ENCODE data around the gene GINS3.

GINS3 gene

GRCh38 chr16:58426966-58427365 is 34.7 kb downstream of the GINS3 start:
- DNase-seq: no peak

DNA sequence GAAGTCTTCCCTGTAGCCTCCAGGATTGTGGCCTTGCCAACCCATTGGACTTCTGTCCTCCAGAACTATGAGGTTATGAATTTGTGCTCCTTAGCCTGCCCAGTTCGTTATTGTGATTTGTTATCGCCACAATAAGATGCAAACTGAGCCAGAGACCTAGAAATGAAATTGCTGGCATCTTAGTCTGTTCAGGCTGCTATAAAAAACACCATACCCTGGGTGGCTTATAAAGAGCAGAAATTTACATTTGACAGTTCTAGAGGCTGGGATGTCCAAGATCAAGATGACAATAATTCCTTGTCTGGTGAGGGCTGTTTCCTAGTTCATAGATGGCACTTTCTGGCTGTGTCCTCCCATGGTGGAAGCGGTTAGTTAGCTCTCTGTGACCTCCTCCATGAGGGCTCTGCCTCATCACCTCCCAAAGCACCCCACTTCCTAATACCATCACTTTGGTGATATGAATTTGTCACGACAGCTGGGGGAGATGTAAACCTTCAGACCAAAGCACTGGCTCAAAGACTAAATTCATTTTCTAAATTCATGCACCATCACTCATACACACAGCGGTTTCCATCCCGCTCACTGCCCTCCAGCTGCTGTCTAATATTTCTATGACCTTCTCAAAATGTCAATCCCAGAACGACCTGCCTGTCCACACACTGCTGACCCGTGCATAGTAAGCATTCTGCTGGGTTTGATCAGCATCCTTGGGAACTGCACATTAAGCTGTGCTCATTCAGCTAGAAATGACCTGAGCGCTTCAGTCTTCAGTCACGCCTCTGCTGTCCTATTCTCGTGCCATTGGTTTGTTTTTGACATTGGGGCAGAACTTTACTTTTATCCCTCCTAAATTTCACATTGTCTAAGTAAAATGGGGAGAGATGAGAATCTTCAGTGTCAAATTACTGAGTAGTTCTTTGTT is 36.6 kb downstream of the GINS3 start:
- no peak for DNase-seq

- DNase-seq: no peak
These were observed 38.4 kb downstream of the GINS3 start for GRCh38 chr16:58430718-58431117.

DNA sequence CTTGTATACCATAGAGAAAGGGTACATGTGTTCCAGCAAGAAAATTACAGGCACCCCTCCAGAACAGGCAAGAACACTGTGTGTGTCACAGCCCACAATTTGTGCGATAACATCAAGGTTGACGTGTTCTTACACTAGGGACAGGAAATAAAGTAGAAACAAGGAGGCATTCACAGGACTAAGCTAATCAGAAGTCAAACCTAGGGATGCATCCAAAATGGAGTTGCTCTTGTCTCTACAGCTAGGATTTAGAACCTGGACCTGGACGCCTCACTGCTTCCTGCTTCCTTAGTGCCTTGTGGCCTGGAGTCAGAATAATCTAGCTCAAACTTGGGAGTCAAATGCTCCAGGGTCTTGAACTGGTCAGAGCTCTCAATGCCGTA is 41.3 kb downstream of the GINS3 start:
- no peak for DNase-seq

DNA sequence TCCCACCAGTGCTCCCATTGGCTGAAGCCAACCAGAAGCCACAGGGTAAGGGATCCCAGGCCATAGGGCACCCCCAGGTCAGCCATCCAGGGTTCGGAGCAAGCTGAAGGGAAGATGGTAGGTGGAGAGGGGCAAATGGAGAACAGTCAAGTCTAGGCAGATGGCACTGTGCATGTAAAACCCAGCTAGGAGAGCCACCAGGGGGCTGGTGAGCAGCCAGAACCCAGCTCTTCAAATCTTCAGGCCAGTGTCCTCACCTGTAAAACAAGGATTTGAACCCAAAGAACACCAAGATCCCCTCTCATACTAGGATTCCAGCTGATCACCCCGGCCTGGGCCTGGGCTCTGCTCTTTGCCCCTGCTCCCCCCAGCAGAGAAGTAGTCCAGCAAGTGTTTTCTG is 43.5 kb downstream of the GINS3 start:
- no peak for DNase-seq

- DNase-seq: no peak
These were observed 47.9 kb downstream of the GINS3 start for GRCh38 chr16:58440131-58440530.

DNA sequence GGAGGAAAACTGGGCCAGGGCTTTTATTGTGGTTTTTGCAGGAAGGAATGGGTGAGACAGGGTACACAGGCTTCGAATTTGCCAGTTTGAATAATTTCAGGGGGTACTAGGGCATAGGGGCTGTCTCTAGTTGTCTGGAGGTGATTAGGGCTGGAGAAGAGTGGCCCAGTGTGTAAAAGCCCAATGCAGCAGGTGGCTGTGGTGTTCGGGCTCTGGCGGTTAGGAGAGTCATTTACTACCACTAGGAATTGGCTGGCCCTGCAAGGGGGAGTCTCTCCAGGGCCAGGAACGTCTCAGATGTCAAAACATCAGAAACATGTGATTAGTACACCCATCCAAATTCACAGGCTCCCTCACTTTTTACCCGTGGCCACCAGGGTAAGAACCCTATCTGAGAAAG is 50.3 kb downstream of the GINS3 start:
- no peak for DNase-seq

- DNase-seq: no peak
These were observed 51.5 kb downstream of the GINS3 start for GRCh38 chr16:58443783-58444182.

DNA sequence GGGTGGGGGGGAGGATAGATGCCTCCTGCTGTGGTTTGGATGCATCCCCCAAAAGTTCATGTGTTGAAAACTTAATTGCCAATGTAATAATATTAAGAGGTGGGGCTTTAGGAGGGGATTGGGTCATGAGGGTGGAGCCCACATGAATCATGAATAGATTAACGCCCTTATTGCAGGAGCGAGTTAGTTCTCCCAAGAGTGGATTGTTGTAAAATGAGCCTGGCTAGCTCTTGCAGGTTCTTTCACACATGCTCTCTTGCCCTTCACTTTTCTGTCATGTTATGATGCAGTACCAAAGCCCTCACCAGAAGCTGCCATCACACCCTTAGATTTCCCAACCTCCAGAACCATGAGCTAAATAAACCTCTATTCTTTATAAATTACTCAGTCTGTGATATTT is 52.0 kb downstream of the GINS3 start:
- DNase-seq: no peak

- no peak for DNase-seq
These were observed 56.6 kb downstream of the GINS3 start for GRCh38 chr16:58448890-58449289.

GRCh38 chr16:58449306-58449705 is 57.0 kb downstream of the GINS3 start:
- no peak for DNase-seq

GRCh38 chr16:58449768-58450167 is 57.5 kb downstream of the GINS3 start:
- peak; percentile 70 for DNase-seq

- no peak for DNase-seq
These were observed 58.3 kb downstream of the GINS3 start for GRCh38 chr16:58450590-58450989.

GRCh38 chr16:58451265-58451689 is 59.0 kb downstream of the GINS3 start:
- DNase-seq: no peak

GRCh38 chr16:58451945-58452401 is 59.7 kb downstream of the GINS3 start:
- DNase-seq: peak; percentile 69

- DNase-seq: no peak
These were observed 60.4 kb downstream of the GINS3 start for GRCh38 chr16:58452640-58453039.

- DNase-seq: no peak
These were observed 61.9 kb downstream of the GINS3 start for GRCh38 chr16:58454178-58454577.

DNA sequence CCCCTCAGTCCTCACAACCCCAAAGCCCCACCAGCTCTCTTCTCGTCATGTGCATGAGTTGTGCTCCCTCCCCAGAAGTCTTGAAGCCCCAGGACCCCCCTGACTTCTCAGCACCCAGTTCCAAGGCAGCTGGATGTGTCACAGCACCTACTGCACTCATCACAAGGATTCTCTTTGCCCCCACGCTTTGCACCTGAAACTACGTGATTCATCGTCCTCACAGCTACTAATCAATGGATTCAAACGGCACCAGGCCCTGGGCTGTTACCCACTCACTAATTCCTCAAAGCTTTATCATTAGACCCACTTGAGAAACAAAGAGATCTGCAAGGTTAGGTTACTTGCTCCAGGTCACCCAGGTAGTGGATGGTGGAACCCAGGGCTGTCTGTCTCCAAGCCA is 62.6 kb downstream of the GINS3 start:
- no peak for DNase-seq
